Measurements from ENCODE around the gene LDB2.

DNA sequence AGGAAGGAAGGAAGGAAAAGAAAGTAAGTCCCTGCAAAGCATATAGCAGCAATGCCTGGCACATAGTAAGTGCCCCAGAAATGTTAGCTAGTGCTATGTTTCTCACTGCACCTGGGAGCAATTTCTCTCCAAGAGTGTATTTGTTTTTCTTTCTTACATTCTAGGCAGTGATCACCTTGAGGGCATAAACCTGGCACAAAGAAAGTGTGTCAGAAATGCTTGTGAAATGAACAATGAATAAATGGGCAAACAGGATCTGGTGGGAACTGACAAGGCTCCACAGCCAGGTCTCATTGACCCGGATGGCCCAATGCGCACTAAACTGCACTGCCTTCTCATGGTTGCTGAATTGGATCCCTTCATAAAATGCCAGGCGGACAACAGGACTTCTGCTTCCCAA is 316.4 kb downstream of the LDB2 start:
- TF ChIP-seq, protein P1, sequence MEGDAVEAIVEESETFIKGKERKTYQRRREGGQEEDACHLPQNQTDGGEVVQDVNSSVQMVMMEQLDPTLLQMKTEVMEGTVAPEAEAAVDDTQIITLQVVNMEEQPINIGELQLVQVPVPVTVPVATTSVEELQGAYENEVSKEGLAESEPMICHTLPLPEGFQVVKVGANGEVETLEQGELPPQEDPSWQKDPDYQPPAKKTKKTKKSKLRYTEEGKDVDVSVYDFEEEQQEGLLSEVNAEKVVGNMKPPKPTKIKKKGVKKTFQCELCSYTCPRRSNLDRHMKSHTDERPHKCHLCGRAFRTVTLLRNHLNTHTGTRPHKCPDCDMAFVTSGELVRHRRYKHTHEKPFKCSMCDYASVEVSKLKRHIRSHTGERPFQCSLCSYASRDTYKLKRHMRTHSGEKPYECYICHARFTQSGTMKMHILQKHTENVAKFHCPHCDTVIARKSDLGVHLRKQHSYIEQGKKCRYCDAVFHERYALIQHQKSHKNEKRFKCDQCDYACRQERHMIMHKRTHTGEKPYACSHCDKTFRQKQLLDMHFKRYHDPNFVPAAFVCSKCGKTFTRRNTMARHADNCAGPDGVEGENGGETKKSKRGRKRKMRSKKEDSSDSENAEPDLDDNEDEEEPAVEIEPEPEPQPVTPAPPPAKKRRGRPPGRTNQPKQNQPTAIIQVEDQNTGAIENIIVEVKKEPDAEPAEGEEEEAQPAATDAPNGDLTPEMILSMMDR (conservative IDR thresholded peaks at IDR 0.05; ENCODE audit: low read length): no peak
- TF ChIP-seq EZH2phosphoT487 (IDR thresholded peaks at IDR 0.05; ENCODE audit: borderline replicate concordance, low read depth, low read length): no peak
